Measurements from ENCODE around the gene DPP8. TPM values are rescaled to one million over a fixed set of nuclear protein-coding genes. Genes with fewer than 3 reads are reported as not detected.
A peak's percentile ranks its signal among the peaks of the same experiment; 100 is the strongest.
"Not testable (repeated sequence)": the region's sequence is repeated elsewhere in the genome, so short reads cannot be mapped to it uniquely, and the experiment has no call there.

Gene DPP8
- polyA plus RNA-seq, 1 experiment: 21.6 TPM

- Histone ChIP-seq H3K36me3 (ENCODE audit: control insufficient read depth, insufficient read depth, low read length) (no peaks in the 10 kb centered on the region), H3K27me3 (ENCODE audit: control insufficient read depth, insufficient read depth, low read length) (no peaks in the 10 kb centered on the region; the same call in 1 of the 2 replicates), H3K4me3 (ENCODE audit: low read depth, low read length) (no peak overlapping the region)
- no peak for DNase-seq (ENCODE audit: low read depth)
- ChIA-PET CTCF (interaction anchor here (0.6 to 4.6 kb wide), 41 partner anchors 9 to 457 kb away, joined by 3 to 84 read pairs (median 5); partner anchors contain the start of genes HACD3 and IGDCC3), POLR2A (no interaction called here)
- TF ChIP-seq CTCF (IDR thresholded peaks at IDR 0.05; ENCODE audit: insufficient read depth, low read depth, low read length): peak; percentile 91
Measured at GRCh38 chr15:65400760-65401610, 116.5 kb downstream of the DPP8 start.

DNA sequence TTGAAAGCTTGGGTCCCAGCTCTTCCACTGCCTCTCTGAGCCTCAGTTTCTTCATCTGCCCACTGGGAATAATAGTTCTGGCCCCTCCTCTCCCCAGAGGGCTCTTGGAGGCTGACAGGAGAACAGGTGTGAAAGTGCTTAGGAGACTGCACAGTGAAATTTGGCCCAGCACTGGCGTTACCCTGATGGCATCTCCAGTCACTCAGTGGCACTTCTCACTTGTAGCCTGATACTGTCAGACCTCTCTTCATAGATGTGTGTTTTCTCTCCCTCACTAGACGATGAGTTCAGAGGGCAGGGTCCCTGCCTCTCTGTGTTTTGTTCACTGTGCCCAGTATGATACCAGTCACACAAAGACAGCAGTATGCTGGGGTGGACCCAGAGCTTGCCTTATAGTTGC is 117.5 kb downstream of the DPP8 start:
- POLR2A ChIA-PET: no interaction called here
- CTCF ChIA-PET: interaction anchor here (0.7 to 4.6 kb wide), 30 partner anchors 10 to 191 kb away, joined by 3 to 84 read pairs (median 5); partner anchors contain the start of genes IGDCC3 and RNU5B-1
- DNase-seq (ENCODE audit: low read depth): no peak
- Histone ChIP-seq H3K36me3 (ENCODE audit: control insufficient read depth, insufficient read depth, low read length) (no peaks in the 10 kb centered on the region), H3K4me3 (ENCODE audit: low read depth, low read length) (no peak overlapping the region), H3K27me3 (ENCODE audit: control insufficient read depth, insufficient read depth, low read length) (no peaks in the 10 kb centered on the region; the same call in none of the 2 replicates)
- no peak for TF ChIP-seq CTCF (IDR thresholded peaks at IDR 0.05; ENCODE audit: insufficient read depth, low read depth, low read length)

GRCh38 chr15:65399001-65399706 is 118.3 kb downstream of the DPP8 start:
- POLR2A ChIA-PET: no interaction called here
- no peak for TF ChIP-seq CTCF (IDR thresholded peaks at IDR 0.05; ENCODE audit: insufficient read depth, low read depth, low read length)
- no peak for DNase-seq (ENCODE audit: low read depth)

DNA sequence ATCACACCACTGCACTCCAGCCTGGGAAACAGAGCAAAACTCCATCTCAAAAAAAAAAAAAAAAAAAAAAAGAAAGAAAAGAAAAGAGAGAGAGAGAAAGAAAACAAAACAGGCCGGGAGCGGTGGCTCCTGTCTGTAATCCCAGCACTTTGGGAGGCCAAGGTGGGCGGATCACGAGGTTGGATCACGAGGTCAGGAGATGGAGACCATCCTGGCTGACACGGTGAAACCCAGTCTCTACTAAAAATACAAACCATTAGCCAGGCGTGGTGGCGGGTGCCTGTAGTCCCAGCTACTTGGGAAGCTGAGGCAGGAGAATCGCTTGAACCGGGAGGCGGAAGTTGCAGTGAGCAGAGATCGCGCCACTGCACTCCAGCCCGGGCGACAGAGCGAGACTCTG is 119.0 kb downstream of the DPP8 start:
- CTCF ChIA-PET: interaction anchor here (1.0 to 4.6 kb wide), 5 partner anchors 20 to 78 kb away, joined by 3 to 84 read pairs (median 50); partner anchors contain the start of gene IGDCC3
- DNase-seq (ENCODE audit: low read depth); H3K4me3 ChIP-seq (ENCODE audit: low read depth, low read length); H3K27me3 ChIP-seq (ENCODE audit: control insufficient read depth, insufficient read depth, low read length); POLR2A ChIA-PET; H3K36me3 ChIP-seq (ENCODE audit: control insufficient read depth, insufficient read depth, low read length): not testable (repeated sequence)

More at GRCh38 chr15:65399001-65399706, 118.3 kb downstream of the DPP8 start:
- Histone ChIP-seq H3K27me3 (ENCODE audit: control insufficient read depth, insufficient read depth, low read length) (peaks cover 3% of the 10 kb centered on the region), H3K4me3 (ENCODE audit: low read depth, low read length) (no peak overlapping the region), H3K36me3 (ENCODE audit: control insufficient read depth, insufficient read depth, low read length) (no peaks in the 10 kb centered on the region)
- CTCF ChIA-PET: interaction anchor here (0.9 to 4.6 kb wide), 13 partner anchors 9 to 190 kb away, joined by 3 to 84 read pairs (median 18); partner anchors contain the start of gene IGDCC3

GRCh38 chr15:65396965-65397317 is 120.5 kb downstream of the DPP8 start:
- ChIA-PET CTCF (interaction anchor here (0.8 to 1.1 kb wide), 2 partner anchors 12 to 78 kb away, joined by 4 read pairs; no protein-coding TSS in a partner anchor), POLR2A (no interaction called here)
- TF ChIP-seq CTCF (IDR thresholded peaks at IDR 0.05; ENCODE audit: insufficient read depth, low read depth, low read length): no peak
- Histone ChIP-seq H3K27me3 (ENCODE audit: control insufficient read depth, insufficient read depth, low read length) (peaks cover 4% of the 10 kb centered on the region), H3K36me3 (ENCODE audit: control insufficient read depth, insufficient read depth, low read length) (no peaks in the 10 kb centered on the region), H3K4me3 (ENCODE audit: low read depth, low read length) (no peak overlapping the region)
- no peak for DNase-seq (ENCODE audit: low read depth)

Measured in BJ (cell line).